Mesenteric fat pad (tissue), 1 donor: ENCODE measurements around the gene PDZRN3. TPM values are rescaled to one million over a fixed set of nuclear protein-coding genes. Genes with fewer than 3 reads are reported as not detected.

Experiments used
- DNase-seq: peaks from one replicate; pipeline ENCODE4 v3.0.0-alpha.2; 2020; ENCODE audit warnings: low spot score
- total RNA-seq: library from RNA; stranded (reverse); fragmentation: NEBNext Ultra II Directional; extraction: Animal tissue kit (Norgen Biotek cat#: 25700); gene quantifications from one replicate; pipeline ENCODE4 v1.2.1, GENCODE V29; 2021
- donor health status: DM: yes; HTN: yes; CAD: no.

Gene PDZRN3
- total RNA-seq, 1 donor from 2014 or later: 52.8 TPM

DNA sequence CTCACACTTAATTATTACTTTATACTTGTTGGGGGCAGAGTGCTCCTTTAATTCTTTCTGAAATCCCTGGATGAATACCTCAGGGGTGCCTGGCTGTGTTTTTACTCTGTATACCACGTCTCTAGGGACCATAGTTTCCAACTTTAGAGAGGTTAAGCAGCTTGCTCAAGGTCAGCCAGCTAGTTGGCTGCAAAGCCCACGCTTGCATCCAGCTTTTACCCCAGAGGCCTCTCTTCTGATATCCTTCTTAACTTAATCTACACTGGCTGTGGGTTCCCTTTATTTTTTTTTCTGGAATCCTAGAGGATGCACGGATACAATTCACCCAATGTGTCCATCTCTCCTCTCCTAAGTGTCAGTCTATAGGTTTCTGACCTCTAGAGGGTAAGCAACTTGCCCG lies 1.4 kb downstream of the PDZRN3 start:
- no peak for DNase-seq

DNA sequence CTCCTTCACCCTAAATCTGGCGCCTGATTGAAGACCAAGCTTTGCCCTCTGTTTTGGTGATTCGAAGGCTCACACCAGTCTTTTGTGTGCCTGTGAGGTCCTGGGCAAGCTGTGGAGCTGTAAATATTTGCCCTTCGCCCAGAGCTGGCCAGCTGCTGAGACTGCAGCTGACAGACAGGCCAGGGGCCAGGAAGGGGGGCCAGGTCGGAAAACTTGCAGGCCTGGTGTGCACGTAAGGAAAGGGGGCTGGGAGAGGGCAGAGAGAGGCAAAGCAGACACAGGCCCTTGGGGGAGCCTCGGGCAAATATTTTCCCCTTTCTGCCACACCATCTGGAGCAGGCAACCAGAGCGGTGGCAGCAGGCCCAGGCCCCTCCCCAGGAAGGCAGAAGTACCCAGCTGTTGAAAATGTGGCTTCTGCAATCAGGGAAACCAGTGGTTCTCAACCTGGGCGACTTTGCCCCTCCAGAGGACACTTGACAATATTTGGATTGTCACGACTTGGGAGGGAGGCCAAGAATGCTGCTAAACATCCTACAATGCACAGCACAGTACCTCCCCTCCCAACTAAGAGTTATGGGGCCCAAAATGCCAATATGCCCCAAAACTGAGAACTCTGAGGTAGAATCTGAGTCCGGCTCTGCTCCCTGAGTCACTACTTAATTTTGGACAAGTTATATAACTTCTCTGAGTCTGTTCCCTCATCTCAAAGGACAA lies 2.5 kb downstream of the PDZRN3 start:
- no peak for DNase-seq

DNA sequence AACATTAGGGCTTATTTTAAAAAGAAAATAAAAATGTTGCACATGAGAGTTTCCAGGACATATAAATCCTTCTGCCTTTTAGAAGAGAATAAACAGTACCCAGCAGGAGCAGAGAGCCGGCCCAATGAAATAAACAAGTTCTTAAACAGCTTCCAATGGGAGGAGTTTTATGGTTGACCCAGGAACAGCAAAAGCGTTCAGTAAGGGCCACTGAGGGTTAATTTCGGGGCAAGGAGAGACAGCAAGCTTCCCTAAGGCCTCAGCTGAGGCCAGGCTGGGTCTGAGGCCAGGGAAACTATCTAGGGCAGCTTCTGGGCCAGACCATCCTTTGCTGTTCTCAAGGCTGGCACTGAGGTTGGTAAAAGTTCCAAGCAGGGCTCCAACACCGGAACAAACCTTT lies 3.4 kb downstream of the PDZRN3 start:
- DNase-seq: no peak

DNA sequence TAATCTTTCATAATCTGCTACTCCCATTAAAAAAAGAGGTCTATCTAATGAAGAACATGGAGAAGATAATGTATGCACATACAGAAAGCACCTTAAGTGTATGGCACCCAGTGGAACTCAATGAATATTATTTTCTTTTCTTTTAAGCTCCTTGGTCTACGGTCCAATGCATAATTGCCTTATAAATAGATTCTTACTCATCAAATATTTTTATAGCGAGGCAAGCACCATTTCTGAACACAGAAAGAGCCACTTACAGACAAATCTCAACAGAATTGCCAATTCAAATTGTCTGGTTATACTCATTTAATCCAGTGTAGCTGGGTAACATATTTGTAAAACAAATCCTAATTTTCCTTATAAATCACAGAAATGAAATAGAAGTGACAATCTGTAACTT lies 6.3 kb downstream of the PDZRN3 start:
- DNase-seq: no peak

DNA sequence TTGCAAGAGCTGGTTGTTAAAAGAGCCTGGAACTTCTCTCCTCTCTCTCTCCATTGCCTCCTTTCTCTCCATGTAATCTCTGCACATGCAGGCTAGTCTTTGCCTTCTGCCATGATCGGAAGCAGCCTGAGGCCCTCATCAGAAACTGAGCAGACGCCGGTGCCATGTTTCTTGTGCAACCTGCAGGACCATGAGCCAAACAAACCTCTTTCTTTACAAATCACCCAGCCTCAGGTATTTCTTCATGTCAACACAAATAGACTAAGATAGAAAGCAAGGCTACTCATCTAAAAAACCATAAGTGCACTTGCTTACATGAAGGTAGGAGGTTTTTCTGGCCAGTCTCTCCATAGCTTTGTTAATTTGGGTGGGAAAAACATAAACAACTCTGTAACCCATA lies 8.7 kb downstream of the PDZRN3 start:
- no peak for DNase-seq

DNA sequence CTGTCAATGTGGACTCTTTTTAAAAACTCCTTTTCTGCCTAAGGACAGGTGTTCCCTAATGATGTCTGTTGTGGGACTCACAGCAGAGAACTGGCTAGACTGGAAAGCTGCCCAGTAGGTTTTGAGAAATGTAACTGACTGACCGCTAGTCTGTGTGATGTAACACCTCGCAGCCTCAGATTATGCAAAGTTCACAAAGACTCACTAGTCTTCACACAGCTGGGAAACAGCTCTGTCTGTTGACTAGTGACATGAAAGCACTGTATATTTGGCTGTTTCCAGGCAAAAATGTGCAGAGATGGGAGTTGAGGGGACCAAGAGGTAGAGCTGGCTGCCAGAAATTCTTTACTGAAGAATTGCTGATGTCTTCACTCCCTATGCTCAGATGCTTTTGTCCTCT lies 10.3 kb downstream of the PDZRN3 start:
- no peak for DNase-seq

DNA sequence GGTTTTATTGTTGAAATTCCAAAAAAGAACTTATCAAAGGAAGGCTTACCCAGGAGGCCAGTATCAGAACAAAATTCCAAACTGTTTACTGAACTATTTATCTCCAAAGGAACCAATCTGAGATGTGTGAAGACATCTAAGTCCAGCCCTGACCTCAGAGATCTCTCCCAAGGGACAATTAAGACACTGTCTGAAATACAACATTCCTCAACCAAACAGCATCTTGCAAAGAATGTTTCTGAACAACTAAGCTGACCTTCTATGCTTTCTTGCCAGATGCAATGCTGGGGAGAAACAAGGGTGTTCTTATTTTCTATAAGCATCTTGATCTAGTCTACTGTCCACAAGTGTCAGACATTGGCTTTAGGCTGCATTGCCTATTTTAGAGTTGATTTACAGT lies 13.6 kb downstream of the PDZRN3 start:
- DNase-seq: no peak

DNA sequence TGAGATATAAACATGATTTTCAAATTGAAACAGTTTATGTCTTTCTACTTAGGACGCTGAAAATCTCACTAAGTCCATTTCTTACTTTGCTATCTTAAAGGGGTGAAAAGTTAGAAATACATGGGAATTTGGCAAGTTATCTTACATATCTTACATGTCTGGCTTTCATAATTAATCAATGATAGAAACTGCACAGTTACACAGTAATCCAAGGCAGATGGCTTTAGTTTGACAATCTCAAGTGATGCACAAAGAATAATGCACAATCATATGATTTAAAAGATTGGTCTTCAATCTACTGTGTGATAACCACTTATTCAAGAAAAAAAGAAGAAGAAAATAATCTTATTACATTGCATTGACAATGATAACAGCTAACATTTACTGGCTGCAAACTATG lies 14.2 kb downstream of the PDZRN3 start:
- DNase-seq: no peak

DNA sequence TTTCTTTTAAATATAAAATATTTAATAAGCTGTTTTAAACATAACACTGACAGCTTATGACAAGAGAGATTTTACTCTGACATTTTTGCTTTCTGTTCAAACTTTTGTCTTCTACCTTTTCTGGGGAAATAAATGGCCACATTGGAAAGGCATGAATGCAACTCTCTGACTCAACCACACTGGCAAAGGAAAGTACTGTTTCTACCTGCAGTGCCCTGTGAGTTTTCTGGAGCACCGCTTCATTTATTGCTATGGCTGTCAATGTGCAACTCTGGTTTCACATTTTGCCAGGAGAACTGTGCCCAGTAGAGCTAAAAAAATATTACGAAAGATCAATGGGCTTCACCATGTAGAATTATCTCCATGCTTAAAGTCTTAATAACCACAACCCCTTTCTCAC lies 15.1 kb downstream of the PDZRN3 start:
- DNase-seq: no peak

DNA sequence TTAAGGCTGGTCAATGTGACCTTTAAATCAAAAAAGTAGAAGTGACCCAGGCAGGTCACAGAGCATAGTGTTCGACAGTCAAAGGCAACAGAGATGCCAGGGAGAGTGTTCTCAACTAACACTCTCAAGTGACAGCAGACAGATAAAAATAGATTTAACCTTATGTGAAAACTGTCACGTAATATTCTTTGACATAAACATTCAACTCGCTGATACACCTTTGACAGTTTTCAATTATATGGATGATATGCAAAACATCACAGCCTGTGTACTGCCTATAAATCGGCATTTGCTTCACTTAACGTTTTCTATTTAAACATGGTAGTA lies 15.5 kb downstream of the PDZRN3 start:
- no peak for DNase-seq

DNA sequence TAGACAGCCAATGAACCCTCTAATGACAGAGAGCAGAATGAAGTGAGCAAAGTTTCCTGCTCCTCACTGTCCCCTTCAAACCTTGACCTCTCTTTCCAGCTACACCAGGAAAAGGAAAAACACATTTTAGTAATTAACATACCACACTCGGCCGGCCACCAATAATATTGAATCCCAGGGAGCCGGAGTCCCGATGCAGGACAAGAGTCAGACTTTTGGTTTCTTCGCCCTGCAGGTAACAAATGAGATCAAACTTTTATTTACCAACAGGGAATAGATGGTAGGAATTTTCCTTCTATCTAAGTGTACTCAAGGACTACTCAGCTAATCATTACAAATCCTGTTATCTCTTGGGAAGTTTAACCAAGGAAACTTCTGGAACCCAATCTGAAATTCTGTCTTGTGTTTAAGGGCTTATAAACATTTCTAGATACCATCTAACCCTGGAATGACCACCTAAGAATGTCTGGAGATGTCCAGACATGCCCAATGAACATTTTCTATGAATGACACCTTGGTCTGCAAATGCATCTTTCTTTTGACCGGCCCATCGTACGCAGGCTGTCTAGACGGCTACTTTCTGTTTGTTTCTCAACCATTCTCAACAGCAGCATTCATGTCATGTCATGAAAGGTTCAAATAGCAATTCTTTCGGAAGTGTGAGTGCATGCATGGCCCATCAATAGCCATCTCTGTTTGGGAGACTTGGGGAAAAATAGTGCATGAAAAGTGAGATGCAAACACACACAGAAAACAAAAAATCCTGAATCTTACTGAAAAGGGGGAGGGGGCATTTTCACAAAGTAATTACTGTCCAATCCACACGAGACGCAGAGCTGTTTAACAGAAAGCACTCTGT lies 16.1 kb downstream of the PDZRN3 start:
- DNase-seq: no peak

DNA sequence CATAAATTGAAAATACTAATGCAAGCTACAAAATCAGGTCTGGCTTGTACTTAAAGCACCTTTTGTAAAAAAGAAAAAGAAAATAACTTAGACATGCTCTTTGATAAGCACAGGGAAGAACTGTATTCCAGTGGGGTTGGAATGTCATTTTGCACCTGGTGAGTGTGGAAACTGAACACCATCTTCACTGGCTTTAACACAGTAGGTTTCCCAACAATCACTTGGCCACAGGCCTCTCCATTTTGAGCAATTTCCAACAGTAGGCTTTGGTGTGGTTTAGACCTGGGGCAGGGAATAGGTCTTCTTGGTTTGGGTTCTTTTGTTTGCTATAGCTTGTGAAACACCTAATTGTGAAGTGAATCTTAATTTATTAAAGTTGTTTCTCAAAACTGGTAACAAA lies 18.9 kb downstream of the PDZRN3 start:
- DNase-seq: no peak

DNA sequence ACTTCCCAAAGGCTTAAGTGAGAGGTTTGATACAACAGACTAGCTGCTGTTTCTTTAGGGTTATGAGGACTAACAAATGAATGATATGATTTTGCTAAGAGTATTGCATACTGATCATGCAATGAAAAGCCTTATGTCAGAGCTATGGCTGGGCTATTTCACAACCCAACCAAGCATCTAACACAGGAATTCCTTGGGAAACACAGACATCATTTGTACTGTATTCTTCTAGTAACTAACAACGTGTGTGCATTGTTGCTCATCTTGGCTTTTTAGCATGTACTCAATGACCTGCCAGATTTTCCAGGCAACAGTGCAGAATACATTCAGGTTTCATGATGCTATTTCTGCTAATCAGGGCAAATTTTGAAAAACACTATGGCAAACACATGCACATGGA lies 19.3 kb downstream of the PDZRN3 start:
- DNase-seq: no peak

DNA sequence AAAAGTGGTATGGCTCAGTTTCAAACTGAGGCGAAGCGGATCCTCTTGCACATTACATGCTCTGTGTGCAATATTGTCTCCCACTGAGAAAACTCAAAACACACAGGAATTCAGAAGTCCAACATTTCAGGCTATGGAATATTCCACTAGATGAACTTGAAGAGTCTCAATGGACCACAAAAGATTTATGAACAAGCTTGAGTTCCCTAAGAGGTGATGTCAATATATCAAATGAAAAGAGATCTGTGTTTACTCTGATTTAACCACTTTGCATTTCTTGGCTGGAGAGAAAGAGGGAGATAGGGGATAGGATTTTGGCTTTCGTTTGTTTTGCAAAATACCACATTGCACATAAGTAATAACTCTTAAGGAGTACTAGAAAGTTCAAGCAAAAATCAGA lies 20.3 kb downstream of the PDZRN3 start:
- no peak for DNase-seq

DNA sequence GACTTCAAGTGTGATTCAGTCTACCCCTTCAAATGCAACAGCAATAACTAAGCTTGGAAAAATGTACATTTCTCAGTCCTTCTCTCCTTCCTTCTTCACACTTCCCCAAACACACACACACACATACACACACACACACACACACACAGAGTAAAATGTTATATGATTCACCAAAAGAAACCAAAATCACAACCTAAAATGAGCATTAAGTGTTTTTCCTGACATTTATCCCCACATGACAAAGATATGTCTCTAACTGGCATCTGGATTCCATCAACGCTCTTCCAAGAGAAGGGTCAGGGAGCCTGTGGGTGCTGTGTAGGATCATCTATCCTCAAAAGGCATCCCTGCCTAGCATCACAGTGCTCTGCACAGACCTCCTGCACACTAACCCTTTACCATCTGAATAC lies 21.0 kb downstream of the PDZRN3 start:
- no peak for DNase-seq

DNA sequence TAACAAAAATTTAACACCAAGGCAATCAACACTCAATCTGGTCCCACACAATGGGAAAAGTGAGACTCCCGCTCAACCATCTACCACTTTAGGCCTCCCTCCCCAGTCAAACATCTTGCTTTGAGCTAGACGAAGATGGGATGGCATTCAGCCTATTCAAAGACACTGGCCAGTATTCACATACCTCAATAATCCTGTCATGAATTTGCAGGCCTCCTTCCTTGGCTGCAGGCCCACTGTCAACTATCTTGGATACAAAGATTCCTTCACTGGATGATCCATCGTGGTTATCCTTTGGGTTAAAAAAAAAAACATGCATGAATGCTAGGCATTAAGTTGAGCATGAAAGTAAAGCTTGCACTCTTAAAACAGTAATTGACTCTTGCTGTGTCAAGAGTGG lies 22.6 kb downstream of the PDZRN3 start:
- DNase-seq: no peak

DNA sequence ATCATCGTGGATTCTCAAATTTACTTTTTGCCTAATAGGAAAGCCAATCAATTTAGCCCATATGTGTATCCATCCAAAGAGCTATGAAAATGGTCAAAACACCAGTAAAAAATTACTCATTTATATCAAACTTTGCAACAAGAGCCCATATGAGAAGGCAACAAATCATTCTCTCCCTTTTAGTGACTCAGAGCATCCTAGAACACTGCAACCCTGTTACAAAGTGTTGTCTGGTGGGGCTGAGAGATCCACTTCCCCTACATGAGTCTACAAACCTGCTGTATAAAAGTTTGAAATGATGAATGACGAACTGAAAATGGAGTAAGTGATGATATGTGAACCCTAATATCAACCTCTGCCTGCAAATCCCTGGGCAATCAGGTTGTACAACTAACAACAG lies 23.3 kb downstream of the PDZRN3 start:
- no peak for DNase-seq

DNA sequence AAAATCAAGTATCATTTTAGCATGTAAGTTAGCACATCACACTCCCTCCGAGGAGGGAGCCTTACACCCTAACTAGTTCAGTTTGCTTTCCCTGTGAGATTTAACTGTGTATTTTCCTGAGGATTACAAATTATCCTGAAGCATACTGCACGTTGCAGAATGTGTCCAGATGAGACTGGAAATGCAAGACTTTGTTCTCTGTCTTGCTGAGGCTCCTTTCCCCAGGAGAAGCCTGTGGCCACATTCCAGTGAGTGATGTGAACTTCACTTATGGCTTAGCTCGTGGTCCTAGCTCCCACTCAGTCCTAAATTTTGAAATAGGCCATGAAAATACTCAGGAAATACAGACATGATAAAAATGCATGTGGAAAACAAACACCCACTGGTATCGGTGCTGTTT lies 23.7 kb downstream of the PDZRN3 start:
- DNase-seq: no peak

DNA sequence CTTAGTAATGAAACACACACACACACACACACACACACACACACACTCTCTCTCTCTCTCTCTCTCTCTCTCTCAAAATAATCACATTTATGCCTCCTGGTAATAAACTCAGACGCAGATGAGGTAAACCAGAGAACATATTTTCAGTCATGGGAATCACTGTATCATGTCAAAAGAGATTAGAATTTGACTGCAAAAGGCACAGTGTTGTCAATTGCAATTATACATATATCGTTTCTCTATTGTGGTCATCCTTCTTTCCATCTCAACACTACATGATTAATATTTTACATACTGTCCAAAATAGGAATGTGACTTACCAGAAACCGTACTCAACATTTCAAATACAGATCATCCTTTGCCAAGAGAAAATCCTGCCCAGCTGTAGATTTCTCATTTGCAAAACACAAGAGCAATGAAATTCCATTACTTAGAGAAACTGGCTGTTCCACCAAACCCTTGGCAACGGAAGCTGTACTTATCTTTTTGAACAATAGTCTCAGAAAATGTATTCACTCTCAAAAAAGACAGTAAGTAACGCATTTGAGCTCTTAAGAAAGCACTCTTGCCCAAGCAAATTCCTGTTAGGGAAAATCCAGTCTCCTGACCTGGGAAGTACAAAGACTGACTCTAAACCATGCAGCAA lies 24.3 kb downstream of the PDZRN3 start:
- DNase-seq: no peak

DNA sequence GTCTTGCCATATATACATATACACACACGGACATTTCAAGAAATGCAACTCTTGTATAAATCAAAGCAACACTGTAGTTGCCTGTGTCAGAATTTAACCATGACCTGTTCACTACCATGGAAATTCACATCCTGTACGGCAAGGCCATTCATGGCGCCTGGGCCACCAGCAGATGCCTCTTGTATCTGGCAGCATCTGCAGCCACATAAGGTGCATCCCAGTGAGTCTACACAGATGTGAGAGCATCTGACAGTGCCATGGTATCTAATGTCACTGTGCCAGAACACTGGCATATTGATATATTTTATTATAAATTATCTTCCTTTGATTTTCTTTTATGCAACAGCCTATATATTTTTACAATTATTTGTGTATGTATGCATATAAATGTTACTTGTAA lies 25.1 kb downstream of the PDZRN3 start:
- no peak for DNase-seq

DNA sequence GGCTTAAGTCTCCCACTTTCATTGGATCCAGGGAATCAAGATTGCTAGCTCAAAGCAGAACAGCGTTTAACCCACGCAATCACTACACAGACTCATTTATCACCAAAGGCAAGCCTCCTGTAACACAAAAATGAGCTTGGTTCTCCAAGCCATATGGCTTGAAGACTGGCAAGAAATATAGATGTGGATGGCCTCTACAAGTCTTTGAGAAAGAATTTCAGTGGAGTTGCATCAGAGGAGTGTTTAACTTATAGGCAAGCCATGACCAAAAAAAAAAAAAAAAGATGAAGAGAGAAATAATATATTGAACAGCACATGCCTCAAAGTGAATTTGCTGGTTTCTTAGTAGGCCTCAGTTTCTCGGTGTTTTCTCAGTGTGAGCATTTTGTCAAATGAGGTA lies 27.3 kb downstream of the PDZRN3 start:
- no peak for DNase-seq
